Measurements from ENCODE around the gene NCOA3. TPM values are rescaled to one million over a fixed set of nuclear protein-coding genes. Genes with fewer than 3 reads are reported as not detected.
"Not testable (repeated sequence)": the region's sequence is repeated elsewhere in the genome, so short reads cannot be mapped to it uniquely, and the experiment has no call there.

NCOA3 gene
- total RNA-seq, 2 donors from 2014 or later, result 55.4 to 58.2 TPM

GRCh38 chr20:47481330-47482216, 20.1 kb upstream of the NCOA3 start:
- Mint-ChIP-seq H3K4me1 (no peaks in the 10 kb centered on the region), H3K27ac (peak overlapping the region; percentile 9), H3K36me3 (ENCODE audit: low read depth) (no peaks in the 10 kb centered on the region), H3K27me3 (no peaks in the 10 kb centered on the region), H3K4me3 (no peak overlapping the region)
- H3K9me3 ChIP-seq (ENCODE audit: control insufficient read depth, low read length, poor library complexity, severe bottlenecking), result no peaks in the 10 kb centered on the region
- DNase-seq (no peak), ATAC-seq (no peak)

GRCh38 chr20:47482705-47483104, 19.0 kb upstream of the NCOA3 start:
- Mint-ChIP-seq H3K36me3 (ENCODE audit: low read depth) (no peaks in the 10 kb centered on the region), H3K4me3 (no peak overlapping the region), H3K27ac (no peak overlapping the region), H3K4me1 (peaks cover 8% of the 10 kb centered on the region), H3K27me3 (no peaks in the 10 kb centered on the region)
- ATAC-seq (no peak), DNase-seq (no peak)
- H3K9me3 ChIP-seq (ENCODE audit: control insufficient read depth, low read length, poor library complexity, severe bottlenecking), result no peaks in the 10 kb centered on the region

GRCh38 chr20:47484303-47484702, 17.4 kb upstream of the NCOA3 start:
- peaks cover 13% of the 10 kb centered on the region for H3K4me1 Mint-ChIP-seq

GRCh38 chr20:47487175-47487917, 14.3 kb upstream of the NCOA3 start:
- Mint-ChIP-seq H3K4me1 (peaks cover 16% of the 10 kb centered on the region), H3K4me3 (peak overlapping the region; percentile 85), H3K27ac (peak overlapping the region; percentile 91), H3K36me3 (ENCODE audit: low read depth) (no peaks in the 10 kb centered on the region), H3K27me3 (no peaks in the 10 kb centered on the region)
- DNase-seq (no peak), ATAC-seq (peak; percentile 85)
- no peaks in the 10 kb centered on the region for H3K9me3 ChIP-seq (ENCODE audit: control insufficient read depth, low read length, poor library complexity, severe bottlenecking)

More at GRCh38 chr20:47484303-47484702, 17.4 kb upstream of the NCOA3 start:
- DNase-seq (no peak), ATAC-seq (no peak)
- H3K36me3 Mint-ChIP-seq (ENCODE audit: low read depth), result no peaks in the 10 kb centered on the region
- H3K27ac Mint-ChIP-seq, result no peak overlapping the region
- no peak overlapping the region for H3K4me3 Mint-ChIP-seq
- no peaks in the 10 kb centered on the region for H3K27me3 Mint-ChIP-seq
- H3K9me3 ChIP-seq (ENCODE audit: control insufficient read depth, low read length, poor library complexity, severe bottlenecking), result no peaks in the 10 kb centered on the region

- no peaks in the 10 kb centered on the region for H3K27me3 Mint-ChIP-seq
- no peaks in the 10 kb centered on the region for H3K9me3 ChIP-seq (ENCODE audit: control insufficient read depth, low read length, poor library complexity, severe bottlenecking)
- peak overlapping the region; percentile 93 for H3K27ac Mint-ChIP-seq
- H3K4me1 Mint-ChIP-seq, result peaks cover 27% of the 10 kb centered on the region
- no peaks in the 10 kb centered on the region for H3K36me3 Mint-ChIP-seq (ENCODE audit: low read depth)
- ATAC-seq (peak; percentile 48), DNase-seq (peak in 1 of 3 donors; percentile 11)
- no peak overlapping the region for H3K4me3 Mint-ChIP-seq
These were observed 12.2 kb upstream of the NCOA3 start for GRCh38 chr20:47489448-47489872.

- no peak for DNase-seq
- Mint-ChIP-seq H3K4me1 (peaks cover 29% of the 10 kb centered on the region), H3K36me3 (ENCODE audit: low read depth) (no peaks in the 10 kb centered on the region), H3K27me3 (no peaks in the 10 kb centered on the region), H3K4me3 (no peak overlapping the region), H3K27ac (peak overlapping the region; percentile 93)
- ATAC-seq, result no peak
- H3K9me3 ChIP-seq (ENCODE audit: control insufficient read depth, low read length, poor library complexity, severe bottlenecking), result no peaks in the 10 kb centered on the region
These were observed 10.9 kb upstream of the NCOA3 start for GRCh38 chr20:47490795-47491194.

- no peak for ATAC-seq
- Mint-ChIP-seq H3K27ac (no peak overlapping the region), H3K4me1 (peaks cover 27% of the 10 kb centered on the region), H3K36me3 (ENCODE audit: low read depth) (no peaks in the 10 kb centered on the region), H3K27me3 (no peaks in the 10 kb centered on the region), H3K4me3 (no peak overlapping the region)
- no peaks in the 10 kb centered on the region for H3K9me3 ChIP-seq (ENCODE audit: control insufficient read depth, low read length, poor library complexity, severe bottlenecking)
- DNase-seq, result no peak
These were observed 9.4 kb upstream of the NCOA3 start for GRCh38 chr20:47492284-47492683.

- Mint-ChIP-seq H3K4me3 (peak overlapping the region; percentile 47), H3K27ac (no peak overlapping the region), H3K36me3 (ENCODE audit: low read depth) (no peaks in the 10 kb centered on the region), H3K4me1 (peaks cover 25% of the 10 kb centered on the region), H3K27me3 (no peaks in the 10 kb centered on the region)
- DNase-seq (peak in 1 of 3 donors; percentile 17), ATAC-seq (peak; percentile 63)
- H3K9me3 ChIP-seq (ENCODE audit: control insufficient read depth, low read length, poor library complexity, severe bottlenecking), result no peaks in the 10 kb centered on the region
These were observed 8.3 kb upstream of the NCOA3 start for GRCh38 chr20:47493175-47493962.

GRCh38 chr20:47493963-47494293, 7.8 kb upstream of the NCOA3 start:
- no peak for ATAC-seq
- Mint-ChIP-seq H3K4me3 (peak overlapping the region; percentile 25), H3K4me1 (peaks cover 22% of the 10 kb centered on the region), H3K27ac (no peak overlapping the region), H3K27me3 (no peaks in the 10 kb centered on the region), H3K36me3 (ENCODE audit: low read depth) (no peaks in the 10 kb centered on the region)
- H3K9me3 ChIP-seq (ENCODE audit: control insufficient read depth, low read length, poor library complexity, severe bottlenecking), result no peaks in the 10 kb centered on the region
- DNase-seq, result no peak

GRCh38 chr20:47494606-47495005, 7.1 kb upstream of the NCOA3 start:
- H3K27me3 Mint-ChIP-seq; DNase-seq; H3K36me3 Mint-ChIP-seq (ENCODE audit: low read depth); H3K27ac Mint-ChIP-seq; H3K9me3 ChIP-seq (ENCODE audit: control insufficient read depth, low read length, poor library complexity, severe bottlenecking); ATAC-seq; H3K4me3 Mint-ChIP-seq: not testable (repeated sequence)
- peaks cover 18% of the 10 kb centered on the region for H3K4me1 Mint-ChIP-seq

- Mint-ChIP-seq H3K4me3 (no peak overlapping the region), H3K36me3 (ENCODE audit: low read depth) (no peaks in the 10 kb centered on the region), H3K27ac (no peak overlapping the region), H3K27me3 (no peaks in the 10 kb centered on the region), H3K4me1 (peaks cover 27% of the 10 kb centered on the region)
- ATAC-seq (no peak), DNase-seq (no peak)
- H3K9me3 ChIP-seq (ENCODE audit: control insufficient read depth, low read length, poor library complexity, severe bottlenecking), result no peaks in the 10 kb centered on the region
These were observed 5.6 kb upstream of the NCOA3 start for GRCh38 chr20:47496118-47496517.

- Mint-ChIP-seq H3K4me3 (no peak overlapping the region), H3K4me1 (peaks cover 34% of the 10 kb centered on the region), H3K36me3 (ENCODE audit: low read depth) (peaks cover 2% of the 10 kb centered on the region), H3K27me3 (no peaks in the 10 kb centered on the region), H3K27ac (no peak overlapping the region)
- ATAC-seq (no peak), DNase-seq (no peak)
- no peaks in the 10 kb centered on the region for H3K9me3 ChIP-seq (ENCODE audit: control insufficient read depth, low read length, poor library complexity, severe bottlenecking)
These were observed 3.1 kb upstream of the NCOA3 start for GRCh38 chr20:47498606-47499005.

GRCh38 chr20:47499053-47499452, 2.6 kb upstream of the NCOA3 start:
- Mint-ChIP-seq H3K4me1 (peaks cover 34% of the 10 kb centered on the region), H3K27me3 (no peaks in the 10 kb centered on the region), H3K27ac (no peak overlapping the region), H3K4me3 (no peak overlapping the region), H3K36me3 (ENCODE audit: low read depth) (peaks cover 2% of the 10 kb centered on the region)
- H3K9me3 ChIP-seq (ENCODE audit: control insufficient read depth, low read length, poor library complexity, severe bottlenecking), result no peaks in the 10 kb centered on the region
- DNase-seq (no peak), ATAC-seq (no peak)

Data from T-helper 17 cell (primary cell).